Epithelial cell of proximal tubule (primary cell): ENCODE data around the gene LDLRAD4. TPM values are rescaled to one million over a fixed set of nuclear protein-coding genes. Genes with fewer than 3 reads are reported as not detected.

ENCODE experiments used
- DNase-seq: peaks from one replicate; pipeline ENCODE4 v3.0.0-alpha.2; 2011; ENCODE audit warnings: low read depth
- H3K4me3 ChIP-seq: 2 replicates; pipeline ENCODE4 v1.5.1; 2011; ENCODE audit warnings: low read depth, mild to moderate bottlenecking, low read length
- total RNA-seq: library from RNA; depleted of rRNA; stranded (reverse); fragments of >200 nt; gene quantifications from 2 replicates; pipeline ENCODE4 v1.2.3, GENCODE V29; 2015
- TF ChIP-seq, protein P1 (sequence below): conservative IDR thresholded peaks from 2 replicates; pipeline ENCODE4 v1.5.1; 2012; ENCODE audit warnings: low read depth, mild to moderate bottlenecking, low read length

Gene LDLRAD4
- total RNA-seq, 1 donor from 2014 or later = under 0.01 TPM

DNA sequence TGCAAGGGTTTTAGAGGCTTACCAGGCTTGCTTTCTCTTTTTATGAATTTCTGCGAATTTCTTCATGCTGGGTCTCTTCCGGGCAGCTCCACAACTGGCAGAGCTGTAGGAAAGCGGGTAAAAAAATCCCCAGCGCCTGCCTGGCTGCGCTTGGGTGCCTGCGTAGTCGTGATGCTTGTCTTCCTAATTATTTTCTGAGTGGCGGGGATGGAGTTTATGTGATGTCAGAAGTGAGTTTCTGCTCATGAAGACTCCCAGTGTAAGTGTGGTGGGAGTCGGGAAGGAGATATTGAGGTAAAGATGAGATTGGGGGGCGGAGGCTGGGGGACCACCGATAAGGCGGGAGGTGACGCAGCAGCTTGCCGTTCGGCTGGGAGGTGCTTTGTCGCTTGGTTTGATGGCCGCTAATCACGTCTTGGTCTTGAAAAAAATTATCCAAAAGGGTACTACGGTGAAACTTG lies 229.8 kb downstream of the LDLRAD4 start:
- H3K4me3 ChIP-seq = no peak overlapping the region
- TF ChIP-seq, protein P1, sequence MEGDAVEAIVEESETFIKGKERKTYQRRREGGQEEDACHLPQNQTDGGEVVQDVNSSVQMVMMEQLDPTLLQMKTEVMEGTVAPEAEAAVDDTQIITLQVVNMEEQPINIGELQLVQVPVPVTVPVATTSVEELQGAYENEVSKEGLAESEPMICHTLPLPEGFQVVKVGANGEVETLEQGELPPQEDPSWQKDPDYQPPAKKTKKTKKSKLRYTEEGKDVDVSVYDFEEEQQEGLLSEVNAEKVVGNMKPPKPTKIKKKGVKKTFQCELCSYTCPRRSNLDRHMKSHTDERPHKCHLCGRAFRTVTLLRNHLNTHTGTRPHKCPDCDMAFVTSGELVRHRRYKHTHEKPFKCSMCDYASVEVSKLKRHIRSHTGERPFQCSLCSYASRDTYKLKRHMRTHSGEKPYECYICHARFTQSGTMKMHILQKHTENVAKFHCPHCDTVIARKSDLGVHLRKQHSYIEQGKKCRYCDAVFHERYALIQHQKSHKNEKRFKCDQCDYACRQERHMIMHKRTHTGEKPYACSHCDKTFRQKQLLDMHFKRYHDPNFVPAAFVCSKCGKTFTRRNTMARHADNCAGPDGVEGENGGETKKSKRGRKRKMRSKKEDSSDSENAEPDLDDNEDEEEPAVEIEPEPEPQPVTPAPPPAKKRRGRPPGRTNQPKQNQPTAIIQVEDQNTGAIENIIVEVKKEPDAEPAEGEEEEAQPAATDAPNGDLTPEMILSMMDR = no peak
- no peak for DNase-seq

DNA sequence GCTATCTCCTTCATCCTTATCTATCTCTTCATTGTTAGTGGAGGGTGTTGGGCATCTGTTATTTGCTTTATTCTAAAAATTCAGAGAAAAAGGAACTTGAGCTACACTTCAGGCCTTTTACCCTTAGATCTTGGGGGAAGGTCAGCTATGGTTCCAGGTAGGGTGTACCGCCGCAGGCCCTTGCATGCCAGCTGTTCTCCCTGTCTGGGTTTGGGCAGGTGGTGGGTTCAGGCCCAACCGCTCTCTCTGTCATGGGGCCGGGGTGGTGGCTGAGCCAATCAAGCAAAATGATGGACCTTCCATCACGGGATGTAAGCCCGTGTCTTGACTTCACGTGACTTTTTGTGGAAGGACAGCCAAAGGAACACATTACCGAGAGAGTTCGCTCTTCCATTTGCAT lies 231.1 kb downstream of the LDLRAD4 start:
- no peak for DNase-seq
- TF ChIP-seq, protein P1 = no peak
- H3K4me3 ChIP-seq = no peak overlapping the region

DNA sequence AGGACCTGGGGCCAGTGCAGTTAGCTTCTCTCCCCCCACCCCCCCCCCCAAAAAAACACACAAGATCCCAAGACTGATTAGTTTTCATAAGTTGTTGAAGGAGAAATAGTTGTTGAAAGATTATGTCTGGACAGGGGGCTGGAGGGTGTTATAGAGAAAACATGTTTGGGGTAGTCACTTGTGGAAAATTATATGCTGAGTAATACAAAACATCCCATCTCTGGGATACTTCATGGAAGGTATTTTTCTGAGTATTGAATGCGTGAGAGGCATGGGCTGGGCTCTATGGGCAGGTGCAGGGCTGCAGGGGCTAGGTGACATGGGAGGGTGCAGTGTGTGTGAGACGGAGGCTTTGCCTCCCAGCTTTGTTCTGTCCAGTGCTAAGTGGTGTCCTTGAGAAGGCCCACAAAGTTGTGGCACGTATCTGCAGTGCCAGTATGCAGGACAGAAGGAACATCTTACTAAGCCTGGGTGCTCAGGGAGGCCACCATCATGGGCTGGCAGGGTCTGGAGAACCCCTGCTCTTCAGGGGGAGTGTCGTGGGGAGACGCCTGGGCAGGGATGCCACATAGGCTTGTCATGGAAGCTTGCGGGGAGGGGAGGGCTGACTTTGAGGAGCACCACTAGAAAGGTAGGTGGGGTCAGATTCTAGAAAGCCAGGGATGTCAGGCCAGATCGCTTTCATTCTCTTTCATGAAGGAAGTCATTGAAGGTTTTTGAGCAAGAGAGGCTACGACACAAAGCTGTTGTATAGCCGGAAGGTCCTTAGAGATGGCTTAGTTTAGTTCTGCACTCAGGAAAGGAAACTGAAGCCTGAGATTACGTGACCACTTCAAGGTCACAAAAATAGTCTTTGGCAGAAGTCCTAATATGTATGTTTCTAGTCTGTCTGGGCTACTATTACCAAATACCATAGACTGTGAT lies 232.0 kb downstream of the LDLRAD4 start:
- H3K4me3 ChIP-seq = no peak overlapping the region
- TF ChIP-seq, protein P1 = no peak
- DNase-seq = no peak

DNA sequence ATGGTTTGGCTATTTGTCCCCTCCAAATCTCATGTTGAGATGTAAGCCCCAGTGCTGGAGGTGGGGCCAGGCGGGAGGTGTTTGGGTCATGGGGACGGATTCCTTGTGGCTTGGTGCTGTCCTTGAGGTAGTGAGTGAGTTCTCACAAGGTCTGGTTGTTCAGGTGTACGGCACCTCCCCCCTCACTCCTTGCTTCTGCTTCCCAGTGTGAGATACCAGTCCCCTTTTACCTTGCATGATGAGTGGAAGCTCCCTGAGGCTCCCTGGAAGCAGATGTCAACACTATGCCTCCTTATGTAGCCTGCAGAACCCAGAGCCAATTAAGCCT lies 232.6 kb downstream of the LDLRAD4 start:
- DNase-seq = no peak
- no peak overlapping the region for H3K4me3 ChIP-seq
- TF ChIP-seq, protein P1 = no peak

DNA sequence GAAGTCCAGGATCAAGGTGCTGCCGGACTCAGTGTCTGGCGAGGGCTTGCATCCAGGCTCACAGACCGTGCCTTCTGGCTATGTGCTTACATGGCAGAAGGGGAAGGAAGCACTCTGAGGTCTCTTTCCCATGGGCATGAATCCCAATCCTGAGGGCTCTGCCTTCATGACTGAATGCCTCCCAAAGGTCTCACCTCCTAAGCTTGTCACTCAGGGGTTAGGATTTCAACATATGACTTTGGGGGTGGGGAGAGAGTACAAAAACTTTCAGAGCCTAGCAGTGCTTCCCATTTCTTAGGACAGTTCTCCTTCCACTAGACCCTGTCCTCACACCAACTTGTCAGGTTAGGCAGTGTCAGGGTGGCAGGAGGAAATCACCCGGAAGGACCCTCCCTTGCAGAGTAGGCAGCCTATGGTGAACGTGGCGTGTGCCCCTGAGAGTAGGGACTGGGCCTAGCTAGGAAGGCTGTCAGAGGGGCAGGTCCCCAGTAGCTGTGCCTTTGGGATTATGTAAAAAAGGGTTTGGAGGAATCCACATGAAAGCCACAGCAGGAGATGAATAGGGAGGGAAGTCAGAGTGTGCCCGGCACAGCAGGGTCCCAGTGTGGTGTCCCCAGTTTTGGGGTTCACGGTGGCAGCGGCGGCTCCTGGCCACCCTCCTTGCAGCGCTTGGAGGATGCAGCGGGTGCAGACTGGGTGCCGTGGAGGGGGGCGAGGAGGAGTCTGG lies 233.3 kb downstream of the LDLRAD4 start:
- no peak for DNase-seq
- TF ChIP-seq, protein P1 = no peak
- H3K4me3 ChIP-seq = no peak overlapping the region

DNA sequence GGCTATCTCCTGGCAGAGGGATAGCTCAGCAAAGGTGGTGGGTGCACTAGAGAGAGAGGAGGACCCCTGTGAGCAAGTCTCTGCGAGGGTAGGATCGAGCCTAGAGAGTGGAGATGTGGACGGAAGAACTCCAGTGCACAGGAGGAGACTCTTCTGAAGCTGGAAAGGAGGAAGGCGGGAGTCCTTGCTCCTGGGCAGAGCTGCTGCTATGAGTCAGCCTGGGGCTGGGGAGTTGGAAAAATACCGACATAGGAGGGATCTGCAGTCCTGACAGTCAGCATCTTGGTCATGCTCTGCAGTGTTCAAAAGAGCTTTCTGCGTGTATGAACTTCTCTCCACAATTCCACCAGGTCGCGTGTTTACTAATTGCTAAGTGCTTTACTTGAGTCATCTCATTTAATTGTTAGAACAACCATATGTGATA lies 233.8 kb downstream of the LDLRAD4 start:
- TF ChIP-seq, protein P1 = no peak
- DNase-seq = no peak
- no peak overlapping the region for H3K4me3 ChIP-seq
